Heart right ventricle (tissue), 16 donors: ENCODE measurements around the gene LTBP1. TPM values are rescaled to one million over a fixed set of nuclear protein-coding genes. Genes with fewer than 3 reads are reported as not detected.
A peak's percentile ranks its signal among the peaks of the same experiment; 100 is the strongest.

Experiments
- ATAC-seq, 8 donors: fragments of 200-7000 bp; cut with Tn5 transposase; one replicate each; pipeline ENCODE4 v1.9.1; 2020; ENCODE audit warnings: mild to moderate bottlenecking in 8 of 8, moderate library complexity in 8 of 8, moderate number of reproducible peaks in 1 of 8
- DNase-seq, 2 donors: peaks; one replicate each; pipeline ENCODE4 v3.0.0-alpha.2; 2020
- H3K27ac ChIP-seq, 10 donors: fragments of 200-600 bp; sonication (generic) in 2 of 10; one replicate each; pipeline versions ENCODE4 v1.5.0 to v1.8.0; 2020 to 2022; ENCODE audit warnings: mild to moderate bottlenecking in 3 of 10
- H3K27me3 ChIP-seq, 7 donors: fragments of 200-600 bp; one replicate each; pipeline ENCODE4 v1.8.0; 2021 to 2022; ENCODE audit warnings: mild to moderate bottlenecking in 2 of 7
- H3K36me3 ChIP-seq, 9 donors: fragments of 200-600 bp; sonication (generic) in 1 of 9; one replicate each; pipeline versions ENCODE4 v1.5.0 to v1.8.0; 2020 to 2022; ENCODE audit warnings: mild to moderate bottlenecking in 2 of 9
- H3K4me1 ChIP-seq, 9 donors: fragments of 200-600 bp; sonication (generic) in 1 of 9; one replicate each; pipeline versions ENCODE4 v1.5.0 to v1.8.0; 2020 to 2022; ENCODE audit warnings: mild to moderate bottlenecking in 4 of 9
- H3K4me3 ChIP-seq, 10 donors: fragments of 200-600 bp; sonication (generic) in 2 of 10; one replicate each; pipeline versions ENCODE4 v1.5.0 to v1.8.0; 2020 to 2022; ENCODE audit warnings: mild to moderate bottlenecking in 7 of 10, moderate library complexity in 2 of 10
- H3K9me3 ChIP-seq, 11 donors: fragments of 200-600 bp in 10 of 11; sonication (generic) in 2 of 11; one replicate each; pipeline versions ENCODE4 v1.5.0 to v1.8.0; 2013 to 2022; ENCODE audit warnings: mild to moderate bottlenecking in 2 of 11, control low read depth in 1 of 11, moderate library complexity in 1 of 11
- CTCF ChIP-seq, 9 donors: fragments of 200-600 bp; sonication (generic) in 2 of 9; IDR thresholded peaks; one replicate each; pipeline versions ENCODE4 v1.5.0 to v1.8.0; 2021 to 2022; ENCODE audit warnings: antibody characterized with exemption in 9 of 9, mild to moderate bottlenecking in 5 of 9, moderate library complexity in 1 of 9
- WGBS, 2 donors: extraction: QIAGEN DNeasy Blood & Tissue Kit; methylation state at CpG; one replicate each; pipeline ENCODE4 v1.1.7; 2013; ENCODE audit warnings: inconsistent platforms in 1 of 2; 5-methylcytosine and 5-hydroxymethylcytosine counted together
- intact Hi-C, 10 donors: fragments of 100-400 bp; cut with DNase I; formaldehyde crosslinking; loops; one replicate each; pipeline versions ENCODE4 v1.11.1 to v1.14.2; 2022
- polyA plus RNA-seq, 2 donors: library from polyadenylated mRNA; stranded (reverse); fragments of 200-250 nt; gene quantifications; one replicate each; pipeline ENCODE4 v1.2.3, GENCODE V29; 2013
- total RNA-seq, 10 donors: library from RNA; stranded (reverse); fragmentation: NEBNext Ultra II Directional in 3 of 10; extraction: Animal tissue kit (Norgen Biotek cat#: 25700) in 3 of 10; gene quantifications; one replicate each; pipeline versions ENCODE4 v1.2.1 to v1.2.4, GENCODE V29; 2021 to 2023
- donor health status: Arrhythmogenic right ventricular cardiomyopathy.
- donor health status: ischemic (EF 13 %, LVEDD 7.1; RV severe dilation, severe dysfunction).
- donor health status: healthy with polysubstance abuse.
- donor health status: DM: no; HTN: yes; CAD: no.
- donor health status: DM: no; HTN: no; CAD: no.
- donor health status: ischemic (EF 25% LVEDD 6.9; RV normal size, moderate dysfunction).
- donor health status: ischemic (EF 25% LVEDD 5.7; RV mildly dilated, moderate dysfunction).
- donor health status: healthy.
- donor health status: DM: yes; HTN: yes; CAD: no.
- donor health status: Ischemic cardiomyopathy.
- donor health status: ischemic (EF 35%, LVEDD 5.7; RV mildly dilated, moderate dysfunction).
- donor health status: nonischemic (EF 11% LVEDD 7.7; RV severe dilation, severe dysfunction).
- donor health status: DM: yes; HTN: yes; CAD: no.
- donor health status: PGD.
- donor health status: ischemic (EF 29% LVEDD 5.4; RV normal size, mild dysfunction).
- donor health status: nonischemic (EF 23%, LVEDD 6.1; RV moderate dilation, normal function).

Gene LTBP1
- total and polyA plus RNA-seq, 12 donors, result 22.4 to 164 (median 84.3) TPM

GRCh38 chr2:33197198-33197938, 250.6 kb downstream of the LTBP1 start:
- no peak for DNase-seq
- 73 to 78% methylated on average over 5 of the region's 5 CpGs for WGBS, 2 donors
- H3K36me3 ChIP-seq, result peaks cover 0 to 39% (median 0%) of the 10 kb centered on the region in 9 donors
- TF ChIP-seq CTCF (IDR thresholded peaks at IDR 0.05), result no peak
- peaks cover 0 to 3% (median 0%) of the 10 kb centered on the region in 11 donors for H3K9me3 ChIP-seq
- H3K4me1 ChIP-seq, result peaks cover 0 to 13% (median 5%) of the 10 kb centered on the region in 9 donors
- H3K27ac ChIP-seq, result no peak overlapping the region
- no peaks in the 10 kb centered on the region for H3K27me3 ChIP-seq
- intact Hi-C loops, result no loop called here
- no peak for ATAC-seq
- no peak overlapping the region for H3K4me3 ChIP-seq

DNA sequence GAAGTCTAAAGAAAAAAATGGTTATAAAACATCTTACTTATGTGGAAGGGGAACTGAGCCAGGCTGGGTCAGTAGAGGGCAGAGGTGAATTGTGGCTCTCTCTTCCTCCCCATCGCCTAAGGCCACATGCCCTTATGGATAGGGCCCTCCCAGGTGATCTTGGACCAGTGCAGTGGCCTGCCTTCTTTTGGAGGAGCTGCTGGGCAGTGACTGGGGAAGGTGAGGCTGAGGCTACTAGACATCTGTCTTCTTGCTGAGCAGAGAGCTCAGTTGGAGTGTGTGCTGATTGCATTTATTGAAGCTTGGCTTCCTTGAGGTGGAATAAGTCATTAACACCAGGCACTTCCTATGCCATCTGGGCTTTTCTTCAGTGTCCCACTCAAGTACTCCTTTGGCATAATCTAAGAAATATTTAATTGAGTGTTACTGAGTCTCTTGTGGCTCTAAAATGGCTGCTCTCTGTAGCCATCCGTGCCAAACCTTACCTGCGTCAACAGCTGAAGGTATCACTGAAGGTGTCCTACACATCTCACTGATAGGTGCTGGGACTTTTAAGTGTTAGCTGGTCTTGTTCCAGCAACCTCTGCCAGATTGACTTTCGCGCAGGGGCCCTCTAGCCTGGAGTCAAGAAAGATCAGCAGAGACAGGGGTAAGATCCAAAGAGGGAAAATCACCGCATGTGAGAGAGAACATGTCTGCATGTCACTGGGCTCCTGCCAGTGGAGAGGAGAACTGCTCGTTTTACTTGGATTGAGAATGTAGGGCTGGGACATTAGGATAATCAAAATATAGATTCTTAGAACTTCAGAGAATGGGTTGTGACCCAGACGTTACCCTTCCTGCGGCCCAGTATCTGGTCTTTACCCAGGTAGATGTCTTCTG, 256.1 kb downstream of the LTBP1 start:
- peak overlapping the region in 3 of 10 donors; percentile 19 to 67 (median 35) for H3K27ac ChIP-seq
- TF ChIP-seq CTCF (IDR thresholded peaks at IDR 0.05), result no peak
- peak in 5 of 8 donors; percentile 42 to 65 (median 49) for ATAC-seq

GRCh38 chr2:33204945-33205344, 258.2 kb downstream of the LTBP1 start:
- DNase-seq, result no peak
- no peaks in the 10 kb centered on the region for H3K36me3 ChIP-seq
- peaks cover 0 to 3% (median 0%) of the 10 kb centered on the region in 11 donors for H3K9me3 ChIP-seq
- H3K4me1 ChIP-seq, result peaks cover 0 to 28% (median 6%) of the 10 kb centered on the region in 9 donors
- H3K27ac ChIP-seq, result no peak overlapping the region
- H3K27me3 ChIP-seq, result no peaks in the 10 kb centered on the region
- WGBS, 2 donors, result 87 to 92% methylated on average over 2 of the region's 2 CpGs
- no peak for TF ChIP-seq CTCF (IDR thresholded peaks at IDR 0.05)
- no peak overlapping the region for H3K4me3 ChIP-seq
- ATAC-seq, result no peak
- intact Hi-C loops, result no loop called here

More for the DNA sequence above, 256.1 kb downstream of the LTBP1 start:
- H3K36me3 ChIP-seq, result no peaks in the 10 kb centered on the region
- H3K27me3 ChIP-seq, result no peaks in the 10 kb centered on the region
- 60 to 63% methylated on average over 9 of the region's 9 CpGs for WGBS, 2 donors
- intact Hi-C loops, result no loop called here
- DNase-seq, result no peak
- H3K4me3 ChIP-seq, result no peak overlapping the region
- peaks cover 0 to 20% (median 3%) of the 10 kb centered on the region in 9 donors for H3K4me1 ChIP-seq
- H3K9me3 ChIP-seq, result peaks cover 0 to 3% (median 0%) of the 10 kb centered on the region in 11 donors

GRCh38 chr2:33205693-33206434, 259.1 kb downstream of the LTBP1 start:
- 80 to 88% methylated on average over 1 of the region's 1 CpG for WGBS, 2 donors
- TF ChIP-seq CTCF (IDR thresholded peaks at IDR 0.05), result no peak
- no peak overlapping the region for H3K27ac ChIP-seq

More at GRCh38 chr2:33205693-33206434, 259.1 kb downstream of the LTBP1 start:
- ATAC-seq (no peak), DNase-seq (no peak)
- no peaks in the 10 kb centered on the region for H3K9me3 ChIP-seq
- peaks cover 0 to 36% (median 15%) of the 10 kb centered on the region in 9 donors for H3K4me1 ChIP-seq
- no peaks in the 10 kb centered on the region for H3K36me3 ChIP-seq
- intact Hi-C loops, result no loop called here
- H3K27me3 ChIP-seq, result no peaks in the 10 kb centered on the region
- no peak overlapping the region for H3K4me3 ChIP-seq
